Ascending aorta (tissue), 2 donors: ENCODE measurements around the gene ADAM19. TPM values are rescaled to one million over a fixed set of nuclear protein-coding genes. Genes with fewer than 3 reads are reported as not detected.

ENCODE experiments used
- DNase-seq, 2 donors: peaks; one replicate each; pipeline ENCODE4 v3.0.0-alpha.2; 2019; ENCODE audit warnings: low spot score in 2 of 2
- H3K27ac ChIP-seq, 2 donors: fragments of 200-600 bp; sonication (generic); one replicate each; pipeline ENCODE4 v1.5.1; 2016 to 2017; ENCODE audit warnings: mild to moderate bottlenecking in 1 of 2
- H3K27me3 ChIP-seq: fragments of 200-600 bp; sonication (generic); one replicate; pipeline ENCODE4 v1.5.1; 2017
- H3K36me3 ChIP-seq, 2 donors: fragments of 200-600 bp; sonication (generic); one replicate each; pipeline ENCODE4 v1.5.1; 2016
- H3K4me1 ChIP-seq, 2 donors: fragments of 200-600 bp; sonication (generic); one replicate each; pipeline ENCODE4 v1.5.1; 2016 to 2017; ENCODE audit warnings: mild to moderate bottlenecking in 1 of 2
- H3K4me3 ChIP-seq, 2 donors: fragments of 200-600 bp; sonication (generic); one replicate each; pipeline ENCODE4 v1.5.1; 2016 to 2017; ENCODE audit warnings: mild to moderate bottlenecking in 1 of 2
- H3K9me3 ChIP-seq, 2 donors: fragments of 200-600 bp; sonication (generic); one replicate each; pipeline ENCODE4 v1.5.1; 2016
- CTCF ChIP-seq, 3 experiments: fragments of 200-600 bp in 2 of 3; fragments of 450-650 bp in 1 of 3; sonication (generic) in 2 of 3; IDR thresholded peaks; one replicate each; pipeline ENCODE4 v1.5.1; 2016 to 2019; ENCODE audit warnings: antibody characterized with exemption in 3 of 3, mild to moderate bottlenecking in 1 of 3, moderate library complexity in 1 of 3
- intact Hi-C: fragments of 100-400 bp; cut with DNase I; formaldehyde crosslinking; loops from one replicate; pipeline ENCODE4 v1.15.1; 2023
- total RNA-seq: library from RNA; depleted of rRNA; stranded (reverse); fragments of >200 nt; gene quantifications from one replicate; pipeline ENCODE4 v1.1.0, GENCODE V29; 2016

The ADAM19 gene
- total RNA-seq, 1 donor from 2014 or later: 11.7 TPM

DNA sequence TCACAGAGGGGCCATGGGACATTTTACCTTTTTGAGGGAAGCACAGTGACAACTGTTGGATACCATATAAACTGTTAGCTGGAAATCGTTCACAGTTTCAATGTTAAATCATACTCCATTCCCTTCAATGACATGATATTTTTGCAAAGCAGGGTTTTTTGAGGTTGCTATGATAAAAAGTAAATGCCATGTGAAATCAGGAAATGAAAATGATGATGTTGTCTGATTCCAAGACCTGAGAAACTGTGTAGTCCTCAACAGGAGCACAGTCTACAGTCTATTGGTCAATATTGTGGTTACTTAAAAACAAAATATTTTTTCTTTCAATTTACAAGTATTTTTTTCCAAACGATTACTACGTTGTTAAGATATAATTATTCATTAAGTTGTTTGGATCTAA lies 24.0 kb upstream of the ADAM19 start:
- Histone ChIP-seq H3K27ac (no peak overlapping the region), H3K9me3 (no peaks in the 10 kb centered on the region), H3K4me3 (no peak overlapping the region), H3K36me3 (no peaks in the 10 kb centered on the region), H3K4me1 (no peaks in the 10 kb centered on the region), H3K27me3 (no peaks in the 10 kb centered on the region)
- DNase-seq: no peak
- intact Hi-C loops: no loop called here
- TF ChIP-seq CTCF (IDR thresholded peaks at IDR 0.05): no peak

GRCh38 chr5:157598350-157598936 lies 22.9 kb upstream of the ADAM19 start:
- no peaks in the 10 kb centered on the region for H3K36me3 ChIP-seq
- no peaks in the 10 kb centered on the region for H3K9me3 ChIP-seq
- intact Hi-C loops: no loop called here
- no peak overlapping the region for H3K4me3 ChIP-seq
- DNase-seq: no peak
- H3K4me1 ChIP-seq: no peaks in the 10 kb centered on the region
- no peak for TF ChIP-seq CTCF (IDR thresholded peaks at IDR 0.05)
- no peaks in the 10 kb centered on the region for H3K27me3 ChIP-seq
- H3K27ac ChIP-seq: no peak overlapping the region

- H3K4me3 ChIP-seq: no peak overlapping the region
- no peaks in the 10 kb centered on the region for H3K36me3 ChIP-seq
- intact Hi-C loops: no loop called here
- H3K27ac ChIP-seq: no peak overlapping the region
- no peak for TF ChIP-seq CTCF (IDR thresholded peaks at IDR 0.05)
- no peaks in the 10 kb centered on the region for H3K4me1 ChIP-seq
- H3K27me3 ChIP-seq: no peaks in the 10 kb centered on the region
- no peaks in the 10 kb centered on the region for H3K9me3 ChIP-seq
- no peak for DNase-seq
These were observed 21.7 kb upstream of the ADAM19 start for GRCh38 chr5:157597277-157597676.

DNA sequence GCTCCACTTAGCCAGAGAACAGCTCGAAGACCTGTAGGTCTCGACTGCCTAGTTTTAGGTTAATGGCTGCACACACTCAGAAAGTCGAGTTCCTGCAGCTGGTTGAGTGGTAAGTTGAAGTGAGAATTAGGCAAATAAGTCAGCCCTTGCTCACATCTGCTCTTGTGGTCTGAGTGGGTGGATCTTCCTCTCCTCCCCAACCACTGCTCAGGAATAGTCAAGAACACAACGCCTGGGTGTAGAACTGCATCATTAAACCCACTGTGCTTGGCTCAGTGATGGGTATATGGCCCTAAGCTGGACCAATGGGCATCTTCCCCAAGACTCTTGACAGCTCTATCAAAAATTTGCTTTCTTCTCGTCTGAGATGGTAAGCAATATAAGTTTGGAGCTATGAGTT lies 20.9 kb upstream of the ADAM19 start:
- no peaks in the 10 kb centered on the region for H3K27me3 ChIP-seq

GRCh38 chr5:157594675-157595459 lies 19.3 kb upstream of the ADAM19 start:
- Histone ChIP-seq H3K36me3 (no peaks in the 10 kb centered on the region), H3K27me3 (no peaks in the 10 kb centered on the region), H3K4me1 (no peaks in the 10 kb centered on the region), H3K27ac (no peak overlapping the region), H3K9me3 (no peaks in the 10 kb centered on the region), H3K4me3 (no peak overlapping the region)
- intact Hi-C loops: no loop called here
- TF ChIP-seq CTCF (IDR thresholded peaks at IDR 0.05): no peak
- no peak for DNase-seq

More for the DNA sequence above, 20.9 kb upstream of the ADAM19 start:
- no peaks in the 10 kb centered on the region for H3K4me1 ChIP-seq
- H3K36me3 ChIP-seq: no peaks in the 10 kb centered on the region
- intact Hi-C loops: no loop called here
- H3K9me3 ChIP-seq: no peaks in the 10 kb centered on the region
- DNase-seq: no peak
- TF ChIP-seq CTCF (IDR thresholded peaks at IDR 0.05): no peak
- H3K4me3 ChIP-seq: no peak overlapping the region
- H3K27ac ChIP-seq: no peak overlapping the region
